ENCODE data around the gene CYLD.

The CYLD gene

GRCh38 chr16:50812876-50813466, 71.1 kb downstream of the CYLD start:
- no peaks in the 10 kb centered on the region for H3K4me1 ChIP-seq (ENCODE audit: insufficient read depth, low read length)
- DNase-seq, result no peak
- H4K20me1 ChIP-seq (ENCODE audit: insufficient read depth, low read length), result no peaks in the 10 kb centered on the region
- no peak overlapping the region for H3K9ac ChIP-seq (ENCODE audit: low read depth, low read length)
- TF ChIP-seq, protein P1, sequence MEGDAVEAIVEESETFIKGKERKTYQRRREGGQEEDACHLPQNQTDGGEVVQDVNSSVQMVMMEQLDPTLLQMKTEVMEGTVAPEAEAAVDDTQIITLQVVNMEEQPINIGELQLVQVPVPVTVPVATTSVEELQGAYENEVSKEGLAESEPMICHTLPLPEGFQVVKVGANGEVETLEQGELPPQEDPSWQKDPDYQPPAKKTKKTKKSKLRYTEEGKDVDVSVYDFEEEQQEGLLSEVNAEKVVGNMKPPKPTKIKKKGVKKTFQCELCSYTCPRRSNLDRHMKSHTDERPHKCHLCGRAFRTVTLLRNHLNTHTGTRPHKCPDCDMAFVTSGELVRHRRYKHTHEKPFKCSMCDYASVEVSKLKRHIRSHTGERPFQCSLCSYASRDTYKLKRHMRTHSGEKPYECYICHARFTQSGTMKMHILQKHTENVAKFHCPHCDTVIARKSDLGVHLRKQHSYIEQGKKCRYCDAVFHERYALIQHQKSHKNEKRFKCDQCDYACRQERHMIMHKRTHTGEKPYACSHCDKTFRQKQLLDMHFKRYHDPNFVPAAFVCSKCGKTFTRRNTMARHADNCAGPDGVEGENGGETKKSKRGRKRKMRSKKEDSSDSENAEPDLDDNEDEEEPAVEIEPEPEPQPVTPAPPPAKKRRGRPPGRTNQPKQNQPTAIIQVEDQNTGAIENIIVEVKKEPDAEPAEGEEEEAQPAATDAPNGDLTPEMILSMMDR (IDR thresholded peaks at IDR 0.05; ENCODE audit: borderline replicate concordance, extremely low read depth, low read length, poor library complexity, severe bottlenecking), result no peak
- no peak for TF ChIP-seq EZH2 (IDR thresholded peaks at IDR 0.05; ENCODE audit: borderline replicate concordance, low read depth, low read length, severe bottlenecking)
- no peak overlapping the region for H2AFZ ChIP-seq (ENCODE audit: low read depth, low read length)
- no peaks in the 10 kb centered on the region for H3K79me2 ChIP-seq (ENCODE audit: insufficient read depth, low read length)
- no peak overlapping the region for H3K4me3 ChIP-seq (ENCODE audit: low read depth in 1 of 2, low read length in 2 of 2)
- H3K9me3 ChIP-seq (ENCODE audit: insufficient read depth, low read length, severe bottlenecking), result no peaks in the 10 kb centered on the region
- H3K27me3 ChIP-seq (ENCODE audit: insufficient read depth, low read length, poor library complexity), result peaks cover 5% of the 10 kb centered on the region
- H3K27ac ChIP-seq (ENCODE audit: low read length), result no peak overlapping the region
- ATAC-seq (ENCODE audit: insufficient read depth, low read depth), result no peak
- H3K36me3 ChIP-seq (ENCODE audit: insufficient read depth, low read length), result no peaks in the 10 kb centered on the region
- no peak overlapping the region for H3K4me2 ChIP-seq (ENCODE audit: insufficient read depth, low read length)

- TF ChIP-seq EZH2 (IDR thresholded peaks at IDR 0.05; ENCODE audit: borderline replicate concordance, low read depth, low read length, severe bottlenecking), result no peak
- TF ChIP-seq, protein P1 (IDR thresholded peaks at IDR 0.05; ENCODE audit: borderline replicate concordance, extremely low read depth, low read length, poor library complexity, severe bottlenecking), result no peak
- Histone ChIP-seq H3K36me3 (ENCODE audit: insufficient read depth, low read length) (no peaks in the 10 kb centered on the region), H3K4me2 (ENCODE audit: insufficient read depth, low read length) (no peak overlapping the region), H3K9ac (ENCODE audit: low read depth, low read length) (no peak overlapping the region), H2AFZ (ENCODE audit: low read depth, low read length) (no peak overlapping the region), H3K27ac (ENCODE audit: low read length) (no peak overlapping the region), H3K9me3 (ENCODE audit: insufficient read depth, low read length, severe bottlenecking) (no peaks in the 10 kb centered on the region), H3K79me2 (ENCODE audit: insufficient read depth, low read length) (no peaks in the 10 kb centered on the region), H3K4me3 (ENCODE audit: low read depth in 1 of 2, low read length in 2 of 2) (no peak overlapping the region), H3K27me3 (ENCODE audit: insufficient read depth, low read length, poor library complexity) (peaks cover 5% of the 10 kb centered on the region), H3K4me1 (ENCODE audit: insufficient read depth, low read length) (no peaks in the 10 kb centered on the region), H4K20me1 (ENCODE audit: insufficient read depth, low read length) (no peaks in the 10 kb centered on the region)
- no peak for DNase-seq
- ATAC-seq (ENCODE audit: insufficient read depth, low read depth), result no peak
Measured at GRCh38 chr16:50814052-50814451, 72.2 kb downstream of the CYLD start.

DNA sequence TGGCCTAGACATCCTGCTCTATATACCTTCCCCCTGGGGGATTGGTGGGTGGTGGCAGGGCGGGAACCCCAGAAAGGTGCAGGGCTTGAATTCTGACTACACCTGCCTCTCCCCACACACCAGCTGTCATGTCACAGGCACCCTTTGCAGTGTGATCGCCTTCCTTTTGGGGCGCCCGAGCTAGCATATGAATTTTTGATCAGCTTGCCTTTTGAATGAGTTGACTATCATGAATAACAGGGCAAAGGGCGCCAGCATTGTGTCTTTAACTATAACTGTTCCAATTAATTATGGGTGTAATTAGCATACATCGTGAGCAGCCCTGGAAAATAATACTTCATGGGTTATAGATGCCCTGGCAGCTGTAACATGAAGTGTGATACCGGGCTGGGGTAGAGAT, 72.7 kb downstream of the CYLD start:
- no peaks in the 10 kb centered on the region for H3K36me3 ChIP-seq (ENCODE audit: insufficient read depth, low read length)
- TF ChIP-seq, protein P1 (IDR thresholded peaks at IDR 0.05; ENCODE audit: borderline replicate concordance, extremely low read depth, low read length, poor library complexity, severe bottlenecking), result no peak
- no peak for TF ChIP-seq EZH2 (IDR thresholded peaks at IDR 0.05; ENCODE audit: borderline replicate concordance, low read depth, low read length, severe bottlenecking)
- peaks cover 5% of the 10 kb centered on the region for H3K27me3 ChIP-seq (ENCODE audit: insufficient read depth, low read length, poor library complexity)
- no peak overlapping the region for H2AFZ ChIP-seq (ENCODE audit: low read depth, low read length)
- no peaks in the 10 kb centered on the region for H3K9me3 ChIP-seq (ENCODE audit: insufficient read depth, low read length, severe bottlenecking)
- no peaks in the 10 kb centered on the region for H3K4me1 ChIP-seq (ENCODE audit: insufficient read depth, low read length)
- H3K4me3 ChIP-seq (ENCODE audit: low read depth in 1 of 2, low read length in 2 of 2), result no peak overlapping the region
- no peak overlapping the region for H3K9ac ChIP-seq (ENCODE audit: low read depth, low read length)
- no peak overlapping the region for H3K27ac ChIP-seq (ENCODE audit: low read length)
- H3K79me2 ChIP-seq (ENCODE audit: insufficient read depth, low read length), result no peaks in the 10 kb centered on the region
- ATAC-seq (ENCODE audit: insufficient read depth, low read depth), result no peak
- no peak for DNase-seq
- no peaks in the 10 kb centered on the region for H4K20me1 ChIP-seq (ENCODE audit: insufficient read depth, low read length)
- no peak overlapping the region for H3K4me2 ChIP-seq (ENCODE audit: insufficient read depth, low read length)
